Sigmoid colon (tissue), 4 donors: ENCODE data around the gene ATP10A.

Experiments used
- POLR2A ChIP-seq, 2 donors: fragments of 450-650 bp; IDR thresholded peaks; one replicate each; pipeline ENCODE4 v1.6.1; 2016; ENCODE audit warnings: antibody characterized with exemption in 2 of 2, mild to moderate bottlenecking in 2 of 2, moderate library complexity in 2 of 2
- POLR2AphosphoS5 ChIP-seq, 4 donors: sonication (generic); formaldehyde crosslinking; IDR thresholded peaks; one replicate each; pipeline ENCODE4 v1.6.1; 2017; ENCODE audit warnings: antibody characterized with exemption in 4 of 4
- TF ChIP-seq, protein P1 (sequence below), 4 experiments: fragments of 450-650 bp in 3 of 4; fragments of 200-600 bp in 1 of 4; IDR thresholded peaks; one replicate each; pipeline ENCODE4 v1.5.1; 2016 to 2019; ENCODE audit warnings: antibody characterized with exemption in 4 of 4, mild to moderate bottlenecking in 3 of 4, moderate library complexity in 2 of 4

DNA sequence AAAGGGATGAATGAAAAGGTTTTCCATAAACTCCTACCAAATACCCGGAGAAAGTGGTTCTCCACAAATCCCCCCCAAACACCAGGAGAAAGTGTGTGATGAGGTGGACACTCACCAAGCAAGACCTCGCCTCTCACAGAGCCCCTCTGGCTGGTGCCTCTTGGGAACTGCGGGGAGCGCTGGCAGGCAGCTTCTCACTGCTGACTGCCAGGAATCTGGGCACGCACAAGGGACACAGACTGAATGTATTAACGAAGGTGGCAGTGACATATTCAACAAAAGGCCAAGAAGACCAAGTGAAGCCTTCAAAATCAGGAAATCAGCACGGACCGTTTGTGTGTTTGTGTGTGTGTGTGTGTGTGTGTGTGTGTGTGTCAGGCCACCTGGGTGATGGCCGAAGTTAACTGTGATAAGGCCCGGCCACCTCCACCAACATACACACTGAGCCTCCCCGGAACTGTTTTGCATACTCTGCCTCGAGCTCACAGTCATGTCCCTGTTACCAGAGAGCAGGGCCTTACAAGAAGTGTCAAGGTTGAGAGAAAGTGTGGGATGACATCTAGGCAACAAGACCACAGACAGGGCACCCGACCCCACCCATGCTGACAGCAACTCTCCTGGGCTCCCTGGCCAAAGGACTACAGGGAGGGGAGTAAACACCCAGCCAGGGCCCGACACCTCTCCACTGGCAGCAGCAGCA, 18.0 kb downstream of the ATP10A start:
- TF ChIP-seq, protein P1, sequence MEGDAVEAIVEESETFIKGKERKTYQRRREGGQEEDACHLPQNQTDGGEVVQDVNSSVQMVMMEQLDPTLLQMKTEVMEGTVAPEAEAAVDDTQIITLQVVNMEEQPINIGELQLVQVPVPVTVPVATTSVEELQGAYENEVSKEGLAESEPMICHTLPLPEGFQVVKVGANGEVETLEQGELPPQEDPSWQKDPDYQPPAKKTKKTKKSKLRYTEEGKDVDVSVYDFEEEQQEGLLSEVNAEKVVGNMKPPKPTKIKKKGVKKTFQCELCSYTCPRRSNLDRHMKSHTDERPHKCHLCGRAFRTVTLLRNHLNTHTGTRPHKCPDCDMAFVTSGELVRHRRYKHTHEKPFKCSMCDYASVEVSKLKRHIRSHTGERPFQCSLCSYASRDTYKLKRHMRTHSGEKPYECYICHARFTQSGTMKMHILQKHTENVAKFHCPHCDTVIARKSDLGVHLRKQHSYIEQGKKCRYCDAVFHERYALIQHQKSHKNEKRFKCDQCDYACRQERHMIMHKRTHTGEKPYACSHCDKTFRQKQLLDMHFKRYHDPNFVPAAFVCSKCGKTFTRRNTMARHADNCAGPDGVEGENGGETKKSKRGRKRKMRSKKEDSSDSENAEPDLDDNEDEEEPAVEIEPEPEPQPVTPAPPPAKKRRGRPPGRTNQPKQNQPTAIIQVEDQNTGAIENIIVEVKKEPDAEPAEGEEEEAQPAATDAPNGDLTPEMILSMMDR (IDR thresholded peaks at IDR 0.05) = no peak
- TF ChIP-seq POLR2AphosphoS5 (IDR thresholded peaks at IDR 0.05) (no peak), POLR2A (IDR thresholded peaks at IDR 0.05) (no peak)
